ENCODE data around the gene CUX1. TPM values are rescaled to one million over a fixed set of nuclear protein-coding genes. Genes with fewer than 3 reads are reported as not detected.

The CUX1 gene
- total and polyA plus RNA-seq, 10 of the 15 experiments (the other 5 are each of a cell fraction or from before 2014, with no cell fraction given) = 6.1 to 48.6 (median 25.9) TPM

GRCh38 chr7:101823096-101823495 lies 5.7 kb downstream of the CUX1 start (continued):
- TF ChIP-seq IRF5 (IDR thresholded peaks at IDR 0.05; ENCODE audit: borderline replicate concordance) (no peak), ELK1 (IDR thresholded peaks at IDR 0.05; ENCODE audit: low read depth, low read length) (no peak), REST (IDR thresholded peaks at IDR 0.05; ENCODE audit: low read depth, low read length) (no peak), E2F4 (IDR thresholded peaks at IDR 0.05; ENCODE audit: low read depth, low read length) (no peak)
